IPS DF 4.7 (cell line): ENCODE results near the gene FAM227B.
"Not testable (repeated sequence)": the region's sequence is repeated elsewhere in the genome, so short reads cannot be mapped to it uniquely, and the experiment has no call there.

Experiments
- DNase-seq: peaks from one replicate; pipeline ENCODE4 v3.0.0-alpha.2; 2013; ENCODE audit warnings: low spot score; ENCODE audit errors: extremely low read depth

Gene FAM227B

DNA sequence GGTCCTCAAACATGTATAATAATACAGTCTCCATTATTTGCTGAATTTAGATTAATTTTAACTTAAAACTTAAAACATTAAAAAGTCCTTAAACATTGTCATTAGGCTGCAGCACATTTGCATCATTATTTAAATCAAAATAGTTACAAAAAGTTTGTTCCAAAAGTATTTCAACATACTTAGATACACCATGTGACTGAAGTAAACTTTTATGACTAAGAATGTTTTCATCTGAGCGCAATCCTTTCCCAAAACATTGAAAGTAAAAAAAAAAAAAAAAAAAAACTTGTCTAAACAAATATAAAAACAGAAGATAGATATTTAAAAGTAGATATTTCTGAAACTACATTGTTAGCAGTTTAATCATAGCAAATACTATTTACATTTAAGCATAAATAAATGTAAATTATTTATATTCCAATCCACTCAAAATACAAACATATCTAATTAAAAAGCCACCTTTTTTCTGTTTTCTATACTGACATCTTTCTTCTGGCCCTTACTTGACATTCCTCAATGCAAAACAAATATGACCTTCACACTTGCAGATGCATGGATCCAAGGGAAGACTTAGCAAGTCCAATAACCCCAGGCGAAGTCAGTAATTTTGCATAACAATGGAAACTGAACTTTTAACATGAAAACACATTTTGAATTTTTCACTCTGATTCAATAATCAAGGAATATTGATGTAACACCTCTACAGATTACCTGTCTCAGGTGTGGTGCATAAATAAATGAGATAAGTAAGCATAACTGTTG is 10.3 kb downstream of the FAM227B start:
- no peak for DNase-seq

GRCh38 chr15:49606594-49606993 is 14.0 kb downstream of the FAM227B start:
- no peak for DNase-seq

DNA sequence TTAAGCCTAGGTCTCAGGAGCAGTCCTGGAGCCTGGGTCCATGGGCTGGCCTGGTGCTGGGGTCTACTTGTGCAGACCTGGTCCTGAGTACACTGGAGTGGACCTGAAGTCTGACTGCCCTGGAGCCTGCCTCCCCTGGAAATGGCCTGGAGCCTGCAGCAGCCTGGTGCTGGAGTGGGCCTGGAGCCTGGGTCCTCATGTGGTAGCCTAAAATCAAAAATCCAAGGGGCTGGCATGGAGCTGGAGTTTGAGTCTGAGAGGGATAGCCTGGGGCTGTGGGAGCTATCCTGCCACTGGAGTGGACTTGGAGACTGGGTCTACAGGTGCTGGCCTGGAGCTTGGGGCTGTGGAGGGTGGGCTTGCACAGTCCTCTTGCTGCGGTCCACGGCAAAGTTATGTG is 15.0 kb downstream of the FAM227B start:
- no peak for DNase-seq

DNA sequence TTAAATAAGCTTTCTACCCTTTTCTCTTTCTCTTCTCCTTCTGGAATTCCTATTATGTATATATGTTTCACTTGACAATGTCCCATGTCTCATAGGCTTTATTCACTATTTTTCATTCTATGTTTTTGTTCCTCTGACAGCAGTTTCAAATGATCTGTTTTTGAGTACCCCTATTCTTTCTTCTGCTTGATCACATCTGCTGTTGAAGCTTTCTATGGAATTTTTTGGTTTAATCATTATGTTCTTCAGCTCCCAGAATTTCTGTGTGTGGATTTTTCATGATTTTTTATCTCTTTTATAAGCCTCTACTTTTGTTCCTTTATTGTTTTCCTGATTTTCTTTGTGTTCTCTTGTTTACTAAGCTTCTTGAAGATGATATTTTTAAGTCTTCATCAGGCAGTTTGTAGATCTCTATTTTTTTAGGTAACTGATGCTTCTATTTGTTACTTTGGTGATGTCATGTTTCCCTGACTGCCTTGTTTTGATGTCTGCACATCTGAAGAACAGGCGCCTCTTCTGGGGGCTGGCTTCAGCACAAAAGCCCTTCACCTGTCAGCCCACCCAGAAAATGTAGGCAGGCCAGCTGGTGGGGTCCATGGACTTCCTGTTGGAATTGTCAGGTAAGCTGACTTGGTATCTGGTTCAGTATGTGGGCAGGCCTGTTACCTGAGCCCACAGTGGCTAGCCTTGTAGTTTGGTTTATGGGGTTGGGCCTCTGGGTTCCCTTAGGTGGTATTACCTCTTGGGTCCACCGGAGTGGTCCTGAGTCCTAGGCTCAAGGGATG is 15.8 kb downstream of the FAM227B start:
- DNase-seq, result no peak

- DNase-seq, result not testable (repeated sequence)
Measured at GRCh38 chr15:49592829-49593316, 27.7 kb downstream of the FAM227B start.

DNA sequence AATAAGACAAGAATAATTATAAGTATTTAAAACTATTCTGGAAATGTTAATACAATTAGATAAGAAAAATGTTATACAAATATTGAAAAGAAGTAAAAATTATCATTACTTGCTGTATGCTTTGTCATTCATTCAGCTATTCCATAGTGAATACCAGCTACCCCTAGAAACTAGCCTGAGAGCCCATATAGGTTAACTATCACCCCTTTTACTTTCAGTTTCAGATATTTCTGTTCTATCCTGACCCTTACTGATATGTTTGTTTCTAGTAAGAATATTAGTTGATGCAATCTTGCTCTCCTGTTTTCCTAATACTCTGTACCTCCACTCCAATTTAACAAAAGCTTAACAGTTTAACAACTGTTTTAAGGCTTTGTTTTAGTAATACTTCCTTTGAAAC is 31.6 kb downstream of the FAM227B start:
- no peak for DNase-seq

- no peak for DNase-seq
Measured at GRCh38 chr15:49573421-49573820, 47.2 kb downstream of the FAM227B start.

- no peak for DNase-seq
Measured at GRCh38 chr15:49570672-49571071, 49.9 kb downstream of the FAM227B start.

DNA sequence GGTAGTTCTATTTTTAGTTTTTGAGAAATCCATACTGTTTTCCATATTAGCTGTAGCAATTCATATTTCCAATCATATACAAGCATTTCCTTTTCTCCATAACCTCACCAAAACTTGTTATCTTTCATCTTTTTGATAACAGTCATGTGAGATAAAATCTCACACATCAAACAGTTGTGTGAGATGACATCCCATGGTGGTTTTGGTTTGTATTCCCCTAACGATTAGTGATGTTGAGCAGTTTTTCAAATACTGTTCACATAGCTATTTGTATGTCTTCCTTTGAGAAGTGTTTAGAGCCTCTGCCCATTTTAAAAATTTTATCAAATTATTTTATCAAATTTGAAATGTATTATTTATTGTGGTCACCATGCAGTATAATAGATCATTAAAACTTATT is 50.4 kb downstream of the FAM227B start:
- DNase-seq, result no peak

GRCh38 chr15:49560045-49560444 is 60.6 kb downstream of the FAM227B start:
- no peak for DNase-seq

GRCh38 chr15:49558929-49559328 is 61.7 kb downstream of the FAM227B start:
- DNase-seq, result no peak

DNA sequence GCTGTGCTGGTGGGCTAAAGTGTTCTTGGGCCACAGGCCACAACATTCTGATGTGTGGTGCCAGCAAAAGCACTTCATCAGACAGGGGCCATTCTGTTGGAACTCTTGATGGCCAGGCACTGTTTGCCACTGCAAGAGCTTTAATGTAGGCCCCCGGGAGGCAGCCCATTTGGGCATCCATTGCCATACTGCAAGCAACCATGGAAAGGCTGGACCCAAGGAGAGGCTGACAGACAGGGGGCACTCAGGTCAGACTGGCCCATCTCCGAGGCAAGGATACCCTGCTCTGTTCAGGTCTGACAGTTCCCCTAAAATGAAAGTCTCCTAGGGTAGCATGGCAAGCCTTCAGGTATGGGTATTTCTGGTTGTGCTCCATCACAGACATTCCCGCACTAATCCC is 64.2 kb downstream of the FAM227B start:
- DNase-seq, result no peak

DNA sequence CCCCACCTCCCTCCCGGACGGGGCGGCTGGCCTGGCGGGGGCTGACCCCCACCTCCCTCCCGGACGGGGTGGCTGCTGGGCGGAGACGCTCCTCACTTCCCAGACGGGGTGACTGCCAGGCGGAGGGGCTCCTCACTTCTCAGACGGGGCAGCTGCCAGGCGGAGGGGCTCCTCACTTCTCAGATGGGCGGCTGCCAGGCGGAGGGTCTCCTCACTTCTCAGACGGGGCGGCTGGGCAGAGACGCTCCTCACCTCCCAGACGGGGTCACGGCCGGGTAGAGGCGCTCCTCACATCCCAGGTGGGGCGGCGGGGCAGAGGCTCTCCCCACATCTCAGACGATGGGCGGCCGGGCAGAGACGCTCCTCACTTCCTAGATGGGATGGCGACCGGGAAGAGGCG is 70.3 kb downstream of the FAM227B start:
- not testable (repeated sequence) for DNase-seq

GRCh38 chr15:49538520-49538919 is 82.1 kb downstream of the FAM227B start:
- DNase-seq, result no peak

- DNase-seq, result no peak
Measured at GRCh38 chr15:49530092-49530491, 90.5 kb downstream of the FAM227B start.

DNA sequence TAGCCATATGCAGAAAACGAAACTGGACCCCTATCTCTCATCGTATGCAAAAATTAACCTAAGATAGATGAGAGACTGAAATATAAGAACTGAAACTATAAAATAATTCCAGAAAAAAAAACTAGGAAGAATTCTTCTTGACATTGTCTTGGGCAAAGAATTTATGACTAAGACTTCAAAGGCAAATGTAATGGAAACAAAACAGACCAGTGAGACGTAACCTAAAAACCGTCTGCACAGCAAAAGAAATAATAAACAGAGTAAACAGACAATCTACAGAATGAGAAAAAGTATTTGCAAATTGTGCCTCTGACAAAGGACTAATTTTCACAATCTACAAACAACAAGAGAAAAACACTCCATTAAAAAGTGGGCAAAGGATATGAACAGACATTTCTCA is 92.3 kb downstream of the FAM227B start:
- no peak for DNase-seq

GRCh38 chr15:49521802-49522201 is 98.8 kb downstream of the FAM227B start:
- no peak for DNase-seq

DNA sequence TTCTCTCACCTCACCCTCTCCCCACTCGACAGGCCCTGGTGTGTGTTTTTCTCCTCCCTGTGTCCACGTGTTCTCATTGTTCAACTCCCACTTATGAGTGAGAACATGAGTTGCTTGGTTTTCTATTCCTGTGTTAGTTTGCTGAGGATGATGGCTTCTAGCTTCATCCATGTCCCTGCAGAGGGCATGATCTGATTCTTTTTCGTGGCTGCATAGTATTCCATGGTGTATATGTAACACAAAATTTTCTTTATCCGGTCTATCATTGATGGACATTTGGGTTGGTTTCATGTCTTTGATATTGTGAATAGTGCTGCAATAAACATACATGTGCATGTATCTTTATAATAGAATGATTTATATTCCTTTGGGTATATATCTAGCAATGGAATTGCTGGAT is 107.9 kb downstream of the FAM227B start:
- DNase-seq, result not testable (repeated sequence)

DNA sequence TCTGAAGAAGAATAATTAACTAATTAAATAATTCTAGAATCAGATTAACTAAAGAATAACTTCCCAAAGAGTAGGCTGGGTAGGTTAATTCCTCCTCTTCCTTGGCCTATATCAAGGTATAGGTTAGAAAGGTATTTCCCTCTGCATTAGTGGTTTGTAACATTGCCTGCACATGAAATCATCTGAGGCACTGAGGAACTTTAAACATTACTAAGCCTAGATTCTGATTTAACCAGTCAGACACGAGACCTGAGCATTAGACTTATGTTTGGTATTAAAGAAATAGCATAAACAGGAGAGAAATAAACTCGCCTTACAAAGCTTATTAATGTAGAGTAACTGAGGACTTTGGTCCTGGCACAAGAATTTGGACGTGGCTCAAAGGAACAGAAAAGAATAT is 113.4 kb downstream of the FAM227B start:
- no peak for DNase-seq

DNA sequence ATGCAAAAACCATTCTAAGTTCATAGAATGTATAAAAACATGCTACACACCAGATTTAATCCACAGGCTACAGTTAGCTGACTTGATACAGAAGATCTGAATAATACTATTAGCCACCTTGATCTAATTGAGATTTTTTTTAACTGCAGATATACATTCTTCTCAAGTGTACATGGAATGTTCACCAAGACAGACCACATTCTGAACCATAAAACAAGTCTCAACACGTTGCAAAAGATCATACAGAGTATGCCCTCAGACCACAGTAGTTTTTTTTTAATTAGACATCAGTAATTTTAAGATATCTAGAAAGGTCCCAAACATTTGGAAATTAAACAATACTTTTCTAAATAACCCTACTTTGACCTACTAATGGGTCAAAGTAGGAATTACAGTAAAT is 114.3 kb downstream of the FAM227B start:
- DNase-seq, result no peak

DNA sequence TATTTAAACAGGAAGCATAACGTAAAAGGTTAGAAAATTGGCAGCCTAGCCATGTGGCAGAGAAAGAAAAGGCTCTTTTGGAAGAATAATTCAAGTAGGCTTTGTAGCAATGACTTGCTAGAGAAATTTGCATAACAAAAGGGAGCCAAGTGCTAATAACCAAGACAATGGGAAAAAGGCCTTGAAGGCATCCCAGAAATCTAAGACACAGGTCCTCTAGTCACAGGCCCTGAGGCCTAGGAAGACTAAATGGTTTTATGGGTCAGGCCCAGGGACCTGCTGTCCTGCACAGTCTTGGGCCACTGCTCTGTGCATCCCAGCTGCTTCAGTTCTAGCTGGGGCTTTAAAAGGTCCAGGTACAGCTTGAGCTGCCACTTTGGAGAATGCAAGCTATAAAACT is 119.0 kb downstream of the FAM227B start:
- DNase-seq, result no peak

- DNase-seq, result no peak
Measured at GRCh38 chr15:49495993-49496753, 124.4 kb downstream of the FAM227B start.
